ENCODE data around the gene GTF2E1. TPM values are rescaled to one million over a fixed set of nuclear protein-coding genes. Genes with fewer than 3 reads are reported as not detected.

GTF2E1 gene
- total RNA-seq, 1 donor from 2014 or later = 9.1 TPM

DNA sequence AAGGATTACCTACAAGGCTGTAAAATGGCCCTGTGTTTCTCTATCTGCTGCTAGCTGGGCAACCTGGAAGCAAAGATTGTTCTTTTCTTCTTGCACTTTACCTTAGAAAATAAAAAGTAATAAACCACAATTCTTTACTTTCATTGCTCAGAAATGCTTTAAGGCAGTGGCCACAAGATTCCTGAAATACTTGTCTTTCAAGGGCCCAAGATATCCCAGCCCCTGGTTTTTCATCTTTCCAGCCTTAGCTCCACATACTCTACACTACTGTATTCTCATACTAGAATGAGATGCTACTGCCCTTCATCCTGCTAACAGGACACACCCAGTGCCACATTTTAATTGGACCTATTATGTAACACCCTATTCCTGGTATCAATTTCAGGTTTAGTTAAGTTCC lies 78.9 kb downstream of the GTF2E1 start:
- no peaks in the 10 kb centered on the region for H3K27me3 ChIP-seq
- H3K4me3 ChIP-seq = no peak overlapping the region
- no peaks in the 10 kb centered on the region for H3K9me3 ChIP-seq
- TF ChIP-seq POLR2A (IDR thresholded peaks at IDR 0.05) (no peak), POLR2AphosphoS5 (IDR thresholded peaks at IDR 0.05; ENCODE audit: insufficient read depth in 1 of 2, low read depth in 1 of 2) (no peak)
- TF ChIP-seq, protein P1, sequence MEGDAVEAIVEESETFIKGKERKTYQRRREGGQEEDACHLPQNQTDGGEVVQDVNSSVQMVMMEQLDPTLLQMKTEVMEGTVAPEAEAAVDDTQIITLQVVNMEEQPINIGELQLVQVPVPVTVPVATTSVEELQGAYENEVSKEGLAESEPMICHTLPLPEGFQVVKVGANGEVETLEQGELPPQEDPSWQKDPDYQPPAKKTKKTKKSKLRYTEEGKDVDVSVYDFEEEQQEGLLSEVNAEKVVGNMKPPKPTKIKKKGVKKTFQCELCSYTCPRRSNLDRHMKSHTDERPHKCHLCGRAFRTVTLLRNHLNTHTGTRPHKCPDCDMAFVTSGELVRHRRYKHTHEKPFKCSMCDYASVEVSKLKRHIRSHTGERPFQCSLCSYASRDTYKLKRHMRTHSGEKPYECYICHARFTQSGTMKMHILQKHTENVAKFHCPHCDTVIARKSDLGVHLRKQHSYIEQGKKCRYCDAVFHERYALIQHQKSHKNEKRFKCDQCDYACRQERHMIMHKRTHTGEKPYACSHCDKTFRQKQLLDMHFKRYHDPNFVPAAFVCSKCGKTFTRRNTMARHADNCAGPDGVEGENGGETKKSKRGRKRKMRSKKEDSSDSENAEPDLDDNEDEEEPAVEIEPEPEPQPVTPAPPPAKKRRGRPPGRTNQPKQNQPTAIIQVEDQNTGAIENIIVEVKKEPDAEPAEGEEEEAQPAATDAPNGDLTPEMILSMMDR (IDR thresholded peaks at IDR 0.05) = no peak
- H3K4me1 ChIP-seq = no peaks in the 10 kb centered on the region
- H3K27ac ChIP-seq = no peak overlapping the region
- DNase-seq (ENCODE audit: extremely low spot score in 2 of 2) = no peak
- no peaks in the 10 kb centered on the region for H3K36me3 ChIP-seq
- intact Hi-C loops (cut with DNase I) = no loop called here

DNA sequence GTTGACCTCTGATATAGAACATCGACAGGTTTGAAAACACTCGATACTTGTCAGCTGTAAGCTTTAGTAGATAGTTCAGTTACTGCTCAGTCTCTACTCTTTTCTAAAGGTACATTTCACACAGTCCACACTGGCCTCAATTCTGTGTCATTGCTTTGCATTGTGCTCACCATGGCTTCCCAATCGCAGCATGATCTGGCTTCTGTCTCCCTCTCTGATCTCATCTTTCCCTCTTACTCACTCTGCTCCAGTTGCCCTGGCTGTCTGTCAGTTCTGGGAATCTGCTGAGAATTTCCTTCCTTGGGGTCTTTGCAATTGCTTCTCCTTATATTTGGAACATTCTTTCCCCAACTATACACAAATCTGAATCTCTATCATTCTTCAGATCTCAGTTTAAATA lies 80.6 kb downstream of the GTF2E1 start:
- Histone ChIP-seq H3K9me3 (no peaks in the 10 kb centered on the region), H3K27ac (no peak overlapping the region), H3K4me1 (no peaks in the 10 kb centered on the region), H3K27me3 (no peaks in the 10 kb centered on the region), H3K36me3 (no peaks in the 10 kb centered on the region), H3K4me3 (no peak overlapping the region)
- DNase-seq (ENCODE audit: extremely low spot score in 2 of 2) = no peak
- TF ChIP-seq POLR2AphosphoS5 (IDR thresholded peaks at IDR 0.05; ENCODE audit: insufficient read depth in 1 of 2, low read depth in 1 of 2) = no peak
- no peak for TF ChIP-seq POLR2A (IDR thresholded peaks at IDR 0.05)
- TF ChIP-seq, protein P1 (IDR thresholded peaks at IDR 0.05) = no peak
- intact Hi-C loops (cut with DNase I) = no loop called here

DNA sequence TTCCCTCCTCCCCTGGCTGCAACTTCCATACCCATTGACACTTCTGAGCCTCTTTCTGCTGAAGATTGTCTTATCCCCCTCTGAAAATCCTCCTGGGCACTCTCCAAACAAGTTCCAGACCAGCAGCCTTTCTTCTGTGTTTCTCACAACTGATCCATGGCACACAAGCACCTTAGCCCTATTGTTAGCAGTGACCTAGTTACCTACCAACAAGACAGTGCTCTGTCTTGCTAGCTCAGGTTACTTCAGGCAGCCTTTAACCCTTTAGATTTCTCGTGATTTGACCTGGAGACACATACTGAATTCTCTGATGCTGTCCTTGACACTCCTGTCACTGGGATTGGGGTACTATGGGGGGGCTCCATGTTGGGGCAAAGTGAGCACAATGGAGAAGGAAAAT lies 82.1 kb downstream of the GTF2E1 start:
- Histone ChIP-seq H3K9me3 (no peaks in the 10 kb centered on the region), H3K4me3 (no peak overlapping the region), H3K27me3 (no peaks in the 10 kb centered on the region), H3K36me3 (no peaks in the 10 kb centered on the region), H3K27ac (no peak overlapping the region), H3K4me1 (no peaks in the 10 kb centered on the region)
- intact Hi-C loops (cut with DNase I) = no loop called here
- DNase-seq (ENCODE audit: extremely low spot score in 2 of 2) = no peak
- TF ChIP-seq POLR2A (IDR thresholded peaks at IDR 0.05) (no peak), POLR2AphosphoS5 (IDR thresholded peaks at IDR 0.05; ENCODE audit: insufficient read depth in 1 of 2, low read depth in 1 of 2) (no peak)
- TF ChIP-seq, protein P1 (IDR thresholded peaks at IDR 0.05) = no peak

DNA sequence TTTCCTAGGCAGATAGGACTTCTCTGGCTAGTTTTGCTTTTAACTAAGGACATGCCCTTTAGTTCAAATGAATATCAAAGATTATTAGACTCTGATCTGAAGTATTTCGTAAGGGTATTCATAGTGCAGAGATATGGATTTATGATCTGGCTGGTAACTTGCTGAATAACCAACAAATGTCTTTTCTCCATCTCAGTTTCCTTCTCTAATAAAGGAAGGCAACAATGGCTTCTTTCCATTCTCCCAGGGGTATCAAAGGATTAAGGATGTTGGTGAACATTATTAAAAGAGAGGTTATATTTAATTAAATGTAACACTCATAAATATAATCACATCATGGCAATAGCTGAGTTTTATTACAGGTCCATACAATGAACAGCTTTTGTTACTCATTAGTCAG lies 86.3 kb downstream of the GTF2E1 start:
- H3K4me3 ChIP-seq = no peak overlapping the region
- H3K27me3 ChIP-seq = no peaks in the 10 kb centered on the region
- H3K36me3 ChIP-seq = no peaks in the 10 kb centered on the region
- H3K27ac ChIP-seq = no peak overlapping the region
- H3K4me1 ChIP-seq = no peaks in the 10 kb centered on the region
- no peaks in the 10 kb centered on the region for H3K9me3 ChIP-seq
- TF ChIP-seq POLR2AphosphoS5 (IDR thresholded peaks at IDR 0.05; ENCODE audit: insufficient read depth in 1 of 2, low read depth in 1 of 2) (no peak), POLR2A (IDR thresholded peaks at IDR 0.05) (no peak)
- TF ChIP-seq, protein P1 (IDR thresholded peaks at IDR 0.05) = no peak
- no peak for DNase-seq (ENCODE audit: extremely low spot score in 2 of 2)
- intact Hi-C loops (cut with DNase I) = no loop called here

DNA sequence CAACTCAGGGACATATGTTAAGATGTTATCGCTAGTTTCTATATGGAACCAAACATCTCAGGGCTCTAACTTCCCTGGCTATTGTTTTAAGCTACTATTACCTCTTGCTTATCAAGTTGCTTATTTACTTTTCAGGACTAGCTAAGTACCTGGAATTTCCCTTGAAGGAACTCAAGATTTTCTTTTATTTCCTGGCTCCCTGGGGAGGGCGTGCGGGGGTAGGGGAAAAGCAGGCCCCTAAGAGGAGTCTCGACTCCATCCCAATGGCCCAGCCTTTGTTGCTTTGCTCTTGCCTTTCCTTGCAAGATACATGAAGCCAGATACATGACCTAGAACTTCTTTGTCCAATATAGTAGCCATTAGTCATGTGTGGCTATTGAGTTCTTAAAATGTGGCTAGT lies 88.5 kb downstream of the GTF2E1 start:
- Histone ChIP-seq H3K36me3 (no peaks in the 10 kb centered on the region), H3K27ac (no peak overlapping the region), H3K9me3 (no peaks in the 10 kb centered on the region), H3K27me3 (no peaks in the 10 kb centered on the region), H3K4me1 (no peaks in the 10 kb centered on the region), H3K4me3 (no peak overlapping the region)
- TF ChIP-seq POLR2A (IDR thresholded peaks at IDR 0.05) (no peak), POLR2AphosphoS5 (IDR thresholded peaks at IDR 0.05; ENCODE audit: insufficient read depth in 1 of 2, low read depth in 1 of 2) (no peak)
- TF ChIP-seq, protein P1 (IDR thresholded peaks at IDR 0.05) = no peak
- intact Hi-C loops (cut with DNase I) = no loop called here
- no peak for DNase-seq (ENCODE audit: extremely low spot score in 2 of 2)

Small RNA genes lying within 50 kb of the gene (small RNA-seq; reads per million reads assigned to genes)
- gene MTCO1P29 = not detected
- not detected for gene MTCO2P29

Other genes starting within 250 kb of the GTF2E1 start
- gene NDUFB4, start 146.4 kb upstream of the GTF2E1 start, total RNA-seq = 82.5 TPM
- not detected for gene HGD, start 60.5 kb upstream of the GTF2E1 start, total RNA-seq
- 12.8 TPM for gene RABL3, start 228 bp upstream of the GTF2E1 start, total RNA-seq
- gene STXBP5L, start 165.5 kb downstream of the GTF2E1 start, total RNA-seq = 0.98 TPM

Measured in vagina (tissue), 2 donors.